Measurements from ENCODE around the gene FARS2. TPM values are rescaled to one million over a fixed set of nuclear protein-coding genes. Genes with fewer than 3 reads are reported as not detected.

The FARS2 gene
- total and polyA plus RNA-seq, 4 donors = 9.2 to 31.4 (median 19.4) TPM

GRCh38 chr6:5624256-5624655 lies 362.9 kb downstream of the FARS2 start:
- 84 to 94% methylated on average over 6 of the region's 6 CpGs for WGBS, 2 donors
- no peaks in the 10 kb centered on the region for H3K4me1 ChIP-seq (ENCODE audit: control insufficient read depth in 5 of 5, insufficient read depth in 5 of 5, low read length in 5 of 5)
- TF ChIP-seq CTCF (IDR thresholded peaks at IDR 0.05; ENCODE audit: control extremely low read depth, extremely low read depth) = no peak
- peaks cover 0 to 6% (median 0%) of the 10 kb centered on the region in 4 donors for H3K36me3 ChIP-seq (ENCODE audit: control insufficient read depth in 4 of 4, insufficient read depth in 4 of 4, low read length in 4 of 4)
- ATAC-seq (ENCODE audit: insufficient read depth, low FRiP score) = no peak
- H3K9ac ChIP-seq (ENCODE audit: insufficient read depth in 1 of 2, low read length in 2 of 2) = no peak overlapping the region
- H3K9me3 ChIP-seq (ENCODE audit: control insufficient read depth in 4 of 4, insufficient read depth in 3 of 4, low read length in 3 of 4) = no peaks in the 10 kb centered on the region
- no peak overlapping the region for H3K27ac ChIP-seq (ENCODE audit: low read depth in 1 of 2, low read length in 1 of 2)
- H3K27me3 ChIP-seq (ENCODE audit: control insufficient read depth in 3 of 3, insufficient read depth in 3 of 3, low read length in 2 of 3) = no peaks in the 10 kb centered on the region
- no peak overlapping the region for H3K4me3 ChIP-seq
- DNase-seq = peak in 1 of 3 donors; percentile 15

GRCh38 chr6:5626727-5627426 lies 365.6 kb downstream of the FARS2 start:
- Histone ChIP-seq H3K9ac (ENCODE audit: insufficient read depth in 1 of 2, low read length in 2 of 2) (no peak overlapping the region), H3K27ac (ENCODE audit: low read depth in 1 of 2, low read length in 1 of 2) (no peak overlapping the region), H3K4me3 (no peak overlapping the region), H3K4me1 (ENCODE audit: control insufficient read depth in 5 of 5, insufficient read depth in 5 of 5, low read length in 5 of 5) (no peaks in the 10 kb centered on the region), H3K9me3 (ENCODE audit: control insufficient read depth in 4 of 4, insufficient read depth in 3 of 4, low read length in 3 of 4) (no peaks in the 10 kb centered on the region), H3K36me3 (ENCODE audit: control insufficient read depth in 4 of 4, insufficient read depth in 4 of 4, low read length in 4 of 4) (peaks cover 0 to 5% (median 0%) of the 10 kb centered on the region in 4 donors), H3K27me3 (ENCODE audit: control insufficient read depth in 3 of 3, insufficient read depth in 3 of 3, low read length in 2 of 3) (no peaks in the 10 kb centered on the region)
- 69 to 76% methylated on average over 7 of the region's 7 CpGs for WGBS, 2 donors
- DNase-seq (no peak), ATAC-seq (ENCODE audit: insufficient read depth, low FRiP score) (no peak)
- no peak for TF ChIP-seq CTCF (IDR thresholded peaks at IDR 0.05; ENCODE audit: control extremely low read depth, extremely low read depth)

GRCh38 chr6:5630636-5631035 lies 369.3 kb downstream of the FARS2 start:
- H3K4me3 ChIP-seq = no peak overlapping the region
- H3K27ac ChIP-seq (ENCODE audit: low read depth in 1 of 2, low read length in 1 of 2) = no peak overlapping the region
- 91 to 96% methylated on average over 5 of the region's 5 CpGs for WGBS, 2 donors
- DNase-seq (no peak), ATAC-seq (ENCODE audit: insufficient read depth, low FRiP score) (no peak)
- H3K36me3 ChIP-seq (ENCODE audit: control insufficient read depth in 4 of 4, insufficient read depth in 4 of 4, low read length in 4 of 4) = peaks cover 0 to 5% (median 0%) of the 10 kb centered on the region in 4 donors
- no peaks in the 10 kb centered on the region for H3K9me3 ChIP-seq (ENCODE audit: control insufficient read depth in 4 of 4, insufficient read depth in 3 of 4, low read length in 3 of 4)
- no peaks in the 10 kb centered on the region for H3K27me3 ChIP-seq (ENCODE audit: control insufficient read depth in 3 of 3, insufficient read depth in 3 of 3, low read length in 2 of 3)
- no peak for TF ChIP-seq CTCF (IDR thresholded peaks at IDR 0.05; ENCODE audit: control extremely low read depth, extremely low read depth)
- H3K4me1 ChIP-seq (ENCODE audit: control insufficient read depth in 5 of 5, insufficient read depth in 5 of 5, low read length in 5 of 5) = peaks cover 0 to 3% (median 0%) of the 10 kb centered on the region in 5 donors
- no peak overlapping the region for H3K9ac ChIP-seq (ENCODE audit: insufficient read depth in 1 of 2, low read length in 2 of 2)
